Upper lobe of right lung (tissue), 1 donor: ENCODE results near the gene FTCD. TPM values are rescaled to one million over a fixed set of nuclear protein-coding genes. Genes with fewer than 3 reads are reported as not detected.

Experiments
- ATAC-seq: fragments of 200-7000 bp; cut with Tn5 transposase; one replicate; pipeline ENCODE4 v1.9.1; 2020; ENCODE audit warnings: mild to moderate bottlenecking, moderate library complexity
- DNase-seq: peaks from one replicate; pipeline ENCODE4 v3.0.0-alpha.2; 2020
- H3K27ac ChIP-seq: fragments of 200-600 bp; one replicate; pipeline ENCODE4 v1.8.0; 2022
- H3K27me3 ChIP-seq: fragments of 200-600 bp; one replicate; pipeline ENCODE4 v1.8.0; 2022; ENCODE audit warnings: mild to moderate bottlenecking
- H3K36me3 ChIP-seq: fragments of 200-600 bp; one replicate; pipeline ENCODE4 v1.8.0; 2022
- H3K4me1 ChIP-seq: fragments of 200-600 bp; one replicate; pipeline ENCODE4 v1.8.0; 2022
- H3K4me3 ChIP-seq: fragments of 200-600 bp; one replicate; pipeline ENCODE4 v1.8.0; 2022; ENCODE audit warnings: mild to moderate bottlenecking
- H3K9me3 ChIP-seq: fragments of 200-600 bp; one replicate; pipeline ENCODE4 v1.8.0; 2022
- CTCF ChIP-seq: fragments of 200-600 bp; IDR thresholded peaks from one replicate; pipeline ENCODE4 v1.8.0; 2022; ENCODE audit warnings: antibody characterized with exemption
- intact Hi-C: fragments of 100-400 bp; cut with DNase I; formaldehyde crosslinking; loops from one replicate; pipeline ENCODE4 v1.11.0; 2022
- total RNA-seq: library from RNA; stranded (reverse); fragmentation: NEBNext Ultra II Directional; extraction: Animal tissue kit (Norgen Biotek cat#: 25700); gene quantifications from one replicate; pipeline ENCODE4 v1.2.1, GENCODE V29; 2021
- donor health status: DM: no; HTN: yes; CAD: no; lungs with severe emphysema.

FTCD gene
- total RNA-seq, 1 donor from 2014 or later: 0.46 TPM

GRCh38 chr21:46115441-46116188 is 39.8 kb downstream of the FTCD start:
- H3K27me3 ChIP-seq: no peaks in the 10 kb centered on the region
- peaks cover 5% of the 10 kb centered on the region for H3K9me3 ChIP-seq
- no peak for TF ChIP-seq CTCF
- H3K4me3 ChIP-seq: no peak overlapping the region
- ATAC-seq (no peak), DNase-seq (peak; percentile 56)
- no peak overlapping the region for H3K27ac ChIP-seq
- intact Hi-C loops: no loop called here
- H3K36me3 ChIP-seq: peaks cover 36% of the 10 kb centered on the region
- no peaks in the 10 kb centered on the region for H3K4me1 ChIP-seq

GRCh38 chr21:46114963-46115362 is 40.4 kb downstream of the FTCD start:
- TF ChIP-seq CTCF: no peak

GRCh38 chr21:46113497-46114176 is 41.7 kb downstream of the FTCD start:
- TF ChIP-seq CTCF: no peak
- H3K4me3 ChIP-seq: no peak overlapping the region
- H3K9me3 ChIP-seq: peaks cover 5% of the 10 kb centered on the region
- no peak for DNase-seq
- intact Hi-C loops: no loop called here
- no peaks in the 10 kb centered on the region for H3K4me1 ChIP-seq
- ATAC-seq: no peak
- peaks cover 20% of the 10 kb centered on the region for H3K36me3 ChIP-seq
- H3K27me3 ChIP-seq: no peaks in the 10 kb centered on the region
- no peak overlapping the region for H3K27ac ChIP-seq

More at GRCh38 chr21:46114963-46115362, 40.4 kb downstream of the FTCD start:
- H3K4me3 ChIP-seq: no peak overlapping the region
- intact Hi-C loops: no loop called here
- no peaks in the 10 kb centered on the region for H3K27me3 ChIP-seq
- ATAC-seq (no peak), DNase-seq (no peak)
- no peak overlapping the region for H3K27ac ChIP-seq
- H3K36me3 ChIP-seq: peaks cover 29% of the 10 kb centered on the region
- no peaks in the 10 kb centered on the region for H3K4me1 ChIP-seq
- peaks cover 5% of the 10 kb centered on the region for H3K9me3 ChIP-seq

- DNase-seq (peak; percentile 58), ATAC-seq (no peak)
- H3K36me3 ChIP-seq: peaks cover 12% of the 10 kb centered on the region
Observed at GRCh38 chr21:46112725-46113215, 42.6 kb downstream of the FTCD start.

More at GRCh38 chr21:46112725-46113215, 42.6 kb downstream of the FTCD start:
- intact Hi-C loops: no loop called here
- Histone ChIP-seq H3K27me3 (no peaks in the 10 kb centered on the region), H3K4me3 (no peak overlapping the region), H3K4me1 (no peaks in the 10 kb centered on the region), H3K9me3 (peaks cover 5% of the 10 kb centered on the region), H3K27ac (no peak overlapping the region)
- no peak for TF ChIP-seq CTCF
